GM18499 (cell line): ENCODE results near the gene ADH5.
A peak's percentile ranks its signal among the peaks of the same experiment; 100 is the strongest.
"Not testable (repeated sequence)": the region's sequence is repeated elsewhere in the genome, so short reads cannot be mapped to it uniquely, and the experiment has no call there.

ENCODE experiments used
- ATAC-seq: cut with Tn5 transposase; IDR thresholded peaks from one replicate; pipeline ENCODE4 v1.9.1; 2021; ENCODE audit warnings: moderate number of reproducible peaks; ENCODE audit not compliant: insufficient read depth, unreplicated experiment

Gene ADH5

DNA sequence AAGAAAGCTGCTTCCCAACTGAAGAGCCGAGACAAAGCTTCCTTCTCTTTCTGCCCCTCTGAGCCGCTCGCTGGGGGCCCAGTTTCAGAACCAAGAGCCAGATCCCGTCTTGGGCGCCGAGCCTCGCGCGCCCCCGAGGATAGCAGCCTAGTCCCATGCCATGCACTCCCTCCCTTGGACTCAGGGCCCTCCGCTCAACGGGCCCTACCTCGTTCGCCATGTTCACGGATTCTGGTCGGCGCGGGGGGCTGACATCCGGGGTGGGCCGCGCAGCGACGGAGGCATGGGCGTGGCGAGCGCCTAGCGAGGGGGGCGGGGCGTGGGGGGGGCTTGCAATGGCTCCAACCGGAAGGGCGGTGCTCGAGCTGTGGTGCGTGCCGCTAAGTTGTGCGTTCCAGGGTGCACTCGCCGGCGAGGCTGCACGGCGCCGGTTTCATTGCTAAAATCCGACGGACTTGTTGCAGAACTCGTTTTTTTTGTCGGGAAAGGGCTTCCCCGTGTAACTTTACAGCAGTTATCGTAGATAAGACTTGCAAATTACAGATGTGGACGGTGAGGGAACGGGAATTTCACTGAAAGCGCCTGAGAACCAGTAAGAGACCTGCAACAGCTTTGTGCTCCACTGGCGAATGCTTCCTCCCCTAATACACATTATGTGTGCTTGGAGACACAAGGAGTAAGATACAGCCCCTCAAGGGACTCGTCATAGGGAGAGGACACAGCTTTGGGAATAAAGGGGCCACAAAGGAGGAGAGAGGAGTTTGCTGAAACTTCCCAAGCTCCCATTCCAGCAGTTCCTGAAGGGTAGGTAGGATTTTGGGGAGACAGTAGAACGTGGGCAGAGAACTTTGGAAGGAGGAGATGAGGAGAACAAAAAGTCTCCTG, at the start of gene ADH5:
ADH5 (minus strand) TSS at position 308 of the 885 bp plus-strand sequence; CDS start at position 220, 88 bp downstream.
- ATAC-seq, result peak; percentile 67

- ATAC-seq, result no peak
Measured at GRCh38 chr4:99136329-99136728, 47.7 kb upstream of the ADH5 start.

DNA sequence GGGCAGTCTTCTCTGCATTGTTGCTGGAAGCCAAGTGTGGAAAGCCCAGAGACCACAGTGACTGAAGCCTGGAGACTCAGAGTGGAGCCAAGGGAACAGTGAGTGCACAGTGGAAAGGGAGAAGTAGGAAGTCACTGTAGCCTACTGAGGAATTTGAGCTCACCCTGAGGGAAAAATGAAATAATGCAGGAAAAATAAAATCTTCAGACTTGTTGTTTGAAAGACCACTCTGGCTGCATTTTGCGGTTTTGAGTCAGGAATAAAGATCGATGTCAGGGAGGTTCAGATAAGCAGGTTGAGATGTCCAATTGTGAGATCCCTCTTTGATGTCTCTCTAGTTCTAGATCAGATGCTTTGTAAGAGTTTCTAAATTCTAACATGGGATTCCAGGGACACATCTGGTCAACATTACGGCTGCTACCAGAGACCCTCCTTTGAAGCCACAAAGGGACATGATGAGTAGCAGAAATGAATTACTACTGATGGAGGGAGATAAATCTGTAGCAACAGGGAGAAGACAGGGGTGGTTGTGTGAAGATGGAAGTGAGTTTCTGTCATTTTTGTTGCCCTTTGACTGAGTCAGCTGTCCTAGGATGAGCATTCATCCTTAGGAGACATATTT, 47.1 kb upstream of the ADH5 start:
- ATAC-seq, result no peak

GRCh38 chr4:99134586-99134985, 46.0 kb upstream of the ADH5 start:
- ATAC-seq, result no peak

- ATAC-seq, result no peak
Measured at GRCh38 chr4:99131378-99131777, 42.8 kb upstream of the ADH5 start.

DNA sequence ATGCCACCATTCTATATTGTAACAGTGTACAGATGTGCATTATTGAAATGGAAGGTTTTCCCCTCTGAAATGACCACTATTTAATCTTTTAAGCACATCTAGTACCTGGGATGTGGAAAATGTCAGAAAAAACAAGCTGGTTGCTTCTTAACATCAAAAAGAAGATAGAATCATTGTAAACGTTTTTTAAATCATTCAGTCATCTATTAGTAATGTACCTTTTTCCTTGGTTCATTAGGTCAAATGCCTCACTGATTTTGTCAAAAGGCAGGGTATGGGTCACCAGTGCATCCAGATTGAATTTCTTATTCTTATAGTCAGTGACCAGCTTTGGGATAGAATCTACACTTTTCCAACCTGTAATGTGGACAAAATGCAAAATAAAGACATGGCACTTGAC, 37.8 kb upstream of the ADH5 start:
- ATAC-seq, result no peak

- no peak for ATAC-seq
Measured at GRCh38 chr4:99121008-99121407, 32.4 kb upstream of the ADH5 start.

- ATAC-seq, result no peak
Measured at GRCh38 chr4:99120501-99120900, 31.9 kb upstream of the ADH5 start.

DNA sequence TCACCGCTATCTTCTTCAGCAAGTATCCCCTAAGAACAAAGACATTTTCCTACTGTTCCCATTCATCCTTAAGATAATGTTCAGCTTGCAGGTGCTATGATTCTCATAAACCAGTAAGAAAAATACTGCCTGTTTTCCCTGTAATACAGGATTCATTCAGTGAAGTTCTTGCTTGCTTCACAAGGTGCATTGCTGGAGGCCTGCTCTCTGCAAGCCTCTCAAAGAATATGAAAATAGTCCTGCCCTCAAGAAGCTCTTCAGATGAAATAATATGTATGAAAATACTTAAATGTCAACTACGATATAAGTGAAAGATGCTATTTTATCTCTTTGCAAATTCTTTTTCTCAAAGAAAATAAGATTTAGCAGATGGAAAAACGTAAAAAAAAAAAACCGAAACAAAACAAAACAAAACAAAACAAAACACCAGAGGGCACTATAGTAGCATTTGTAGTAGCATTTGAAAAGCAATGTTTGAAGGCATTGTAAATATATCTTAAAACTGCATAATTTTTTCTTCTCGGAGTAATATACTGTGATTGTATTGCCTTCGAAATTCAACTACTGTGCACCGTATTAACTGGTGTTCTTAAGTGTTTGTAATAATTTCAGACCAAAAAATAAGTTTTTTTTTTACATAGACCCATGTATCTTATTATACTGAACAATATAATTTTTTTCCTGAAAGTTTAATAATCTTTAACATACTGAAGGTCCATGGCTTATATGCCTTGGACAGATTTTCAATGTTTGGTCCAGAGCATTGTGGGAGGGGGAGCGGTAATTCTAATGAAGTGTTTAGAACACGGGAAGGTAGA, 29.5 kb upstream of the ADH5 start:
- ATAC-seq, result no peak

DNA sequence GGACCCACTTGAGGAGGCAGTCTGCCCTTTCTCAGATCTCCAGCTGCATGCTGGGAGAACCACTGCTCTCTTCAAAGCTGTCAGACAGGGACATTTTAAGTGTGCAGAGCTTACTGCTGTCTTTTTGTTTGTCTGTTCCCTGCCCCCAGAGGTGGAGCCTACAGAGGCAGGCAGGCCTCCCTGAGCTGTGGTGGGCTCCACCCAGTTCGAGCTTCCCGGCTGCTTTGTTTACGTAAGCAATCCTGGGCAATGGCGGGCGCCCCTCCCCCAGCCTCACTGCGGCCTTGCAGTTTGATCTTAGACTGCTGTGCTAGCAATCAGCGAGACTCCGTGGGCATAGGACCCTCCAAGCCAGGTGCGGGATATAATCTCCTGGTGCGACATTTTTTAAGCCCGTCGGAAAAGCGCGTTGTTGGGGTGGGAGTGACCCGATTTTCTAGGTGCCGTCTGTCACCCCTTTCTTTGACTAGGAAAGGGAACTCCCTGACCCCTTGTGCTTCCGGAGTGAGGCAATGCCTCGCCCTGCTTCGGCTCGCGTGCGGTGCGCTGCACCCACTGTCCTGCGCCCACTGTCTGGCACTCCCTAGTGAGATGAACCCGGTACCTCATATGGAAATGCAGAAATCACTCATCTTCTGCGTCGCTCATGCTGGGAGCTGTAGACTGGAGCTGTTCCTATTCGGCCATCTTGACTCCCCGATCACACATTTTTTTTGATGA, 28.7 kb upstream of the ADH5 start:
- ATAC-seq, result not testable (repeated sequence)

- ATAC-seq, result not testable (repeated sequence)
Measured at GRCh38 chr4:99109286-99109685, 20.7 kb upstream of the ADH5 start.

DNA sequence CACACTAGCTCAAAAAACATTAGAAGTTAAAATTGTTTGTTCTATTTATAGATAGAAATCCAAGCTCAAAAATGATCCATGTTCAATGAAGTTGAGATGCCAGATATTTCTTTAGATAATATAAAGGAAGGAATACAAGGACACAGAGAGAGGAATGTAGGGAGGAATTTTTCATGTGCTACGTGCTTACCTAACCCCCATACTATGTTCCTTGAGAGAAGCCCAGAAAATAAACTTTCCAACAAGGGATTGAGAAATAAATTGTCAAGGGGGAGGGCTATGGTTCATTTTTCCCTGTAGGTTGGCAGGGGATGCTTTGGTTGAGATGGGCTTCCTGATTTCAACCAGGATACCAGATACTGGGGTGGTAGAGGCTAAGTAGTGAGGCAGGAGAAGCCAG, 15.6 kb upstream of the ADH5 start:
- no peak for ATAC-seq

DNA sequence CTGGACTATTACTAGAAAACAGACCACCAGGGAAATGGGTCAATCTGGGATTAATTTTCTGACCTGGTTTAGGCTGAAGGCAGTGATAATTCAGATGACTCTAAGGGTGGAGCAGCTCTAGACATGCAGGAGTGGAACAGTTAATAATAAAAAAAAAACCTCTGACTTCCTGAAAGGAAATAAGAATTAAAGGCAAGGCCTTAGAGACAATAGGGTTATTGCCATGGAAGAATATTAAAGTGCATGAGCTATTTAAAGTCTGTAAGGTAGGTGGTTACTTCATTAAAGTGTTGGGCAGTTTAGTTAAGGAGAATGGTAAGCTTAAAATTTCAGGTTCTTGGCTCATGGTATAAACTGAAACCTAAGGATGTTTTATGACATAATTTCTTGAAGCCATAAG, 14.6 kb upstream of the ADH5 start:
- ATAC-seq, result no peak

GRCh38 chr4:99102634-99103033, 14.0 kb upstream of the ADH5 start:
- ATAC-seq, result no peak

- ATAC-seq, result no peak
Measured at GRCh38 chr4:99100876-99101275, 12.3 kb upstream of the ADH5 start.

DNA sequence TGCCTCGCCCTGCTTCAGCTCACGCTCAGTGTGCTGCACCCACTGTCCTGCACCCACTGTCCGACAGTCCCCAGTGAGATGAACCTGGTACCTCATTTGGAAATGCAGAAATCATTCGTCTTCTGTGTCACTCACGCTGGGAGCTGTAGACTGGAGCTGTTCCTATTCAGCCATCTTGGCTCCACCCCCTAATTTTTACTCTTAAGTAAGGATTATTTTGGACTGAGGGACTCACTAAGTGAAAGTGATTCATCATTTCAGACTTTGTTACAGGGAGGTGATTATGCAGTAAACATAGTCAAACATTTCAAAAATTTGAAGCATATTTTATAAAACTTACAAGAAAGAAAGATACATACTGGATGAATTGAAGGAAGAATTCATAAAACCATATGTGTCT, 11.2 kb upstream of the ADH5 start:
- not testable (repeated sequence) for ATAC-seq

DNA sequence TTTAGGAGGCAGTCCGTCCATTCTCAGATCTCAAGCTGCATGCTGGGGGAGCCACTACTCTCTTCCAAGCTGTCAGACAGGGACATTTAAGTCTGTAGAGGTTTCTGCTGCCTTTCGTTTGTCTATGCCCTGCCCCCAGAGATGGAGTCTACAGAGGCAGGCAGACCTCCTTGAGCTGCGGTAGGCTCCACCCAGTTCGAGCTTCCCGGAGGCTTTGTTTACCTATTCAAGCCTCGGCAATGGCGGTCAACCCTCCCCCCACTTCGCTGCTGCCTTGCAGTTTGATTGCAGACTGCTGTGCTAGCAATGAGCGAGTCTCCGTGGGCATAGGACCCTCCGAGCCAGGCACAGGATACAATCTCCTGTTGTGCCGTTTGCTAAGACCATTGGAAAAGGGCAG, 10.7 kb upstream of the ADH5 start:
- ATAC-seq, result no peak

DNA sequence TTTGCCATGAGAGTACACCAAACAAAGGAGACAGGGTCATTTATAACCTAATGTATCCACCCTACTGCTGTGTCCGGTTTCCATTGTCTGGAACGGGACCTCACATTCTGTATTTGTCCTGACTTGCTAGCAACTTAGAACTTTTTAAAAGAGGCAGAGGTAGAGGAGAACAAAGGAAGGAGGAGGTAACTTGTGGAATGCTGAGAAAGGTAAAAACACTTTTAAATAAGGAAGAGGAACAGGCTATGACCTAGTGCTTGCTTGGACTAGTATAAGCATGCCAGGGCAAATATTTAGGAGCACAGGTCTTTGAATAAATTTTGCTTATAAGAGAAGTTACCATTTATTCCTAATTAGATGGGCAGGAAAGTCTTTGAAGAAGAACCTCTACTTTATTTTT, 3.3 kb upstream of the ADH5 start:
- ATAC-seq, result not testable (repeated sequence)

GRCh38 chr4:99091216-99091575, 2.6 kb upstream of the ADH5 start:
- no peak for ATAC-seq

DNA sequence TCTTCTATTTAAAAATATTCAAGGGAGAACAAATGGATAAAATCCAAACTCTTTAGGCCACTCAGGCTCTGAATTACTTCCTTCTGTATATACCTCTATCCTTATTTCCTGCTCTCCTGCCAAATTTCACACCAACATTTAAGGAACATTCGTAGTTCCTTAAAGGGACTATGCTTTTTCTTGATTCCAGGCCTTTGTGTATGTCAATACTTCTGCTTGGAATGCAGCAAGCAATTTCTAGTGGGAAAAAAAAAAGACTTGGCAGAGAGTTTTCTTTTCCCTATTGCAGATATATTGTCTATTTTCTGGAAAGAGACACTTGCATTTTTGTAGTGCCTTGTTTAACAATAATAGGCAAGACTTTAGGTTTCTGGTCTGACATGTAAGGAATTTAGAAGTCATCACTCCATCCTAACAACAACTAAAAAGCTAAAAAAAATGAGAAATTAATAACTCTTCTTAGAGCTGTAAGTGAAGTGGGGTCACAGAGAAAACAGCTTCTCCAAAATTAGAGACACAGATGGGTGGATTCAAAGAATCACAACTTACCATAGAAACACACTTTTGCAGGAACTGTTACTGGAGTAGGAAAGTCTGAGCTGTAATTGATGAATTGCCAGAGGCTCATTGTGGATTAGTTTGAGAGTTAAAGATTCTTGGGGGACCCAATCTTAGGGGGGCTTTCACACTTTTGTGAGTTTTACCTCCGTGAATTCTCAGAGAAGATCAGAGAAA, 2.1 kb upstream of the ADH5 start:
- no peak for ATAC-seq
